Non-pigmented ciliary epithelial cell (primary cell): ENCODE results near the gene TUBD1.
"Not testable (repeated sequence)": the region's sequence is repeated elsewhere in the genome, so short reads cannot be mapped to it uniquely, and the experiment has no call there.

Source experiments
- DNase-seq: peaks from one replicate; pipeline ENCODE4 v3.0.0-alpha.2; 2010; ENCODE audit warnings: low read depth

TUBD1 gene

GRCh38 chr17:59844884-59845594 lies 47.7 kb downstream of the TUBD1 start:
- DNase-seq: no peak

- peak; percentile 93 for DNase-seq
Observed at GRCh38 chr17:59842901-59843652, 49.7 kb downstream of the TUBD1 start.

- not testable (repeated sequence) for DNase-seq
Observed at GRCh38 chr17:59841882-59842263, 50.9 kb downstream of the TUBD1 start.

GRCh38 chr17:59841091-59841881 lies 51.5 kb downstream of the TUBD1 start:
- not testable (repeated sequence) for DNase-seq

GRCh38 chr17:59840329-59841090 lies 52.2 kb downstream of the TUBD1 start:
- no peak for DNase-seq

GRCh38 chr17:59839651-59840328 lies 53.0 kb downstream of the TUBD1 start:
- DNase-seq: no peak

- no peak for DNase-seq
Observed at GRCh38 chr17:59838052-59838916, 54.5 kb downstream of the TUBD1 start.

- peak; percentile 99 for DNase-seq
Observed at GRCh38 chr17:59837308-59838051, 55.3 kb downstream of the TUBD1 start.

- DNase-seq: no peak
Observed at GRCh38 chr17:59832883-59833379, 59.8 kb downstream of the TUBD1 start.

GRCh38 chr17:59830846-59831486 lies 61.8 kb downstream of the TUBD1 start:
- no peak for DNase-seq

GRCh38 chr17:59830007-59830630 lies 62.6 kb downstream of the TUBD1 start:
- no peak for DNase-seq

- DNase-seq: peak; percentile 98
Observed at GRCh38 chr17:59829217-59830006, 63.3 kb downstream of the TUBD1 start.

- not testable (repeated sequence) for DNase-seq
Observed at GRCh38 chr17:59828819-59829216, 63.9 kb downstream of the TUBD1 start.

GRCh38 chr17:59828478-59828760 lies 64.3 kb downstream of the TUBD1 start:
- no peak for DNase-seq

- no peak for DNase-seq
Observed at GRCh38 chr17:59827721-59828477, 64.8 kb downstream of the TUBD1 start.

GRCh38 chr17:59826706-59827453 lies 65.9 kb downstream of the TUBD1 start:
- DNase-seq: no peak
